Activated naive CD4-positive, alpha-beta T cell treated with anti-CD3 and anti-CD28 coated beads, Interleukin-2, amount 10 ng/mL, durations not matched to agents 7 days and 5 days (primary cell): ENCODE data around the gene AUTS2.

ENCODE experiments used
- CTCF ChIA-PET: fragments of 350-600 bp; sonication (Branson Sonifier 250); formaldehyde crosslinking; loops from one replicate; lab custom pipeline; 2021; ENCODE audit warnings: antibody characterized with exemption; lab: Charles Lee
- DNase-seq: peaks from one replicate; pipeline ENCODE4 v3.0.0-alpha.2; 2020
- H3K27ac Mint-ChIP-seq: one replicate; pipeline ENCODE4 v1.8.0; 2021; ENCODE audit warnings: mild to moderate bottlenecking, moderate library complexity, mixed read lengths
- H3K27me3 Mint-ChIP-seq: one replicate; pipeline ENCODE4 v1.8.0; 2021; ENCODE audit warnings: mild to moderate bottlenecking, mixed read lengths
- H3K36me3 Mint-ChIP-seq: one replicate; pipeline ENCODE4 v1.8.0; 2021; ENCODE audit warnings: mixed read lengths
- H3K4me1 Mint-ChIP-seq: one replicate; pipeline ENCODE4 v1.8.0; 2021; ENCODE audit warnings: mixed read lengths
- H3K4me3 Mint-ChIP-seq: one replicate; pipeline ENCODE4 v1.8.0; 2021; ENCODE audit warnings: mild to moderate bottlenecking, moderate library complexity, mixed read lengths
- H3K9me3 Mint-ChIP-seq: one replicate; pipeline ENCODE4 v1.8.0; 2021; ENCODE audit warnings: mixed read lengths

AUTS2 gene

DNA sequence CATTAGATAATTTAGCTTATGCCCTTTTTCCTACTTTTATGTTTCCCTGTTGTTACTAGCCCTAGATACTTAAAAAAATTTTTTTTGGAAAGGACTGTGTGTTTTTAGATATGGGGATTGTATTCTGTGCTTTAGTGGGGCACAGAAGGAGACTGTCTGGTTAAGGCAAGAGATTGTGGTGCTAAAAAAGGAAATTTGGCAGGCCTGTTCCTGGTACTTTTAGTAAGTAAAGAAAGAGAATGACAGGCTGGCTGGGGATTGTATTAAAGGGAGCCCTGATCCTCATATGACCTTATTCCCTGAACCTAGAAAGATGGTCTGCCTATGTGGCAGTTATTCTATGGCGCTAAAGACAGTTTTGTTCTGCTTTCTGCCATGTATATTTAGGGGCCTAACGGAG, 74.8 kb downstream of the AUTS2 start:
- H3K4me1 Mint-ChIP-seq: no peaks in the 10 kb centered on the region
- no peak overlapping the region for H3K4me3 Mint-ChIP-seq
- no peaks in the 10 kb centered on the region for H3K9me3 Mint-ChIP-seq
- H3K36me3 Mint-ChIP-seq: no peaks in the 10 kb centered on the region
- CTCF ChIA-PET: no interaction called here
- H3K27me3 Mint-ChIP-seq: no peaks in the 10 kb centered on the region
- DNase-seq: no peak
- H3K27ac Mint-ChIP-seq: no peak overlapping the region

DNA sequence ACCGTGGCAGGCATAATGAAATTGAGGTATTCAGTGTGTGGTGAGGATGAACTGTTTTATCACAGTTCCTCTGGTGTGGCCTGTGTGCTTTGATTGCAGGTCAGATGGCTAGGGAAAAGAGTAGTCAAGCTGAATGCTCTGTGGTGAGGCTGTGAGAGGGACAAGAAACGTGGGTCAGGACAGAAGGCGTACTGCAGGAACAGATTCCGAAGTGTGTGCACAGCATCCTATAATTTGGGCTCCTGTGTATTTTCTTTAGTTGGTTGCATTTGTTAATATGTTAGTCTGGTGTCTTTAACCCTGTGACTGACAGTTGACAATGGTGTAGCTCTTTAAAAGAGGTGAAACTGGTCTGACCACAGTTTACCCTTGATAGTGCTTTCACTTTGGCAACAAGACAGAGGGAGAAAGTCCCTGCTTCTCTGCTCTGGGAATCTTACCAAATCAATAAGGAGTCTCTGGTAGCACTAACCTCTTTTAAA, 76.5 kb downstream of the AUTS2 start:
- H3K27me3 Mint-ChIP-seq: no peaks in the 10 kb centered on the region
- CTCF ChIA-PET: interaction anchor here (1.1 kb wide), 1 partner anchor 18 kb away, joined by 3 read pairs; no protein-coding TSS in a partner anchor
- no peaks in the 10 kb centered on the region for H3K4me1 Mint-ChIP-seq
- no peak overlapping the region for H3K4me3 Mint-ChIP-seq
- no peaks in the 10 kb centered on the region for H3K36me3 Mint-ChIP-seq
- no peak overlapping the region for H3K27ac Mint-ChIP-seq
- no peaks in the 10 kb centered on the region for H3K9me3 Mint-ChIP-seq
- DNase-seq: no peak

DNA sequence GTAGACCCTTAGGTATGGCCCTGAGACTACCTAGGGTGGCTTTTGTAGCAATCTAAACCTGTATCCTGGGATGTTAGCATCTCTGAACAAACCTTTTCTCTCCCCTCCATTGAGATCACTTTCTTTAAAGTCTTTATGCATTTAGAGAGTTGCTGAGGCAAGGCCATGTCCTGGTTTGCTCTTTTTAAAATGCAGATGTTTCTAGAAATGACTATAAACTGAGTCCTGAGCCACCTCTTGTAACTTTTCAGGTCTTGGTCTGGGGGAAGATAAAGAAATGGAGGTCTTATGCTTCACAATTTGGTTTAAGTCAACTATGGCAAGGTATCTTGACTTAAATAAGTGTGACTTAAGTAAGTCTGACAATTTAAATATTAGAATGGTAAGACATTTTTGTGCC, 78.0 kb downstream of the AUTS2 start:
- no peak overlapping the region for H3K4me3 Mint-ChIP-seq
- no peaks in the 10 kb centered on the region for H3K4me1 Mint-ChIP-seq
- no peak for DNase-seq
- CTCF ChIA-PET: no interaction called here
- no peak overlapping the region for H3K27ac Mint-ChIP-seq
- H3K27me3 Mint-ChIP-seq: no peaks in the 10 kb centered on the region
- H3K36me3 Mint-ChIP-seq: no peaks in the 10 kb centered on the region
- no peaks in the 10 kb centered on the region for H3K9me3 Mint-ChIP-seq

DNA sequence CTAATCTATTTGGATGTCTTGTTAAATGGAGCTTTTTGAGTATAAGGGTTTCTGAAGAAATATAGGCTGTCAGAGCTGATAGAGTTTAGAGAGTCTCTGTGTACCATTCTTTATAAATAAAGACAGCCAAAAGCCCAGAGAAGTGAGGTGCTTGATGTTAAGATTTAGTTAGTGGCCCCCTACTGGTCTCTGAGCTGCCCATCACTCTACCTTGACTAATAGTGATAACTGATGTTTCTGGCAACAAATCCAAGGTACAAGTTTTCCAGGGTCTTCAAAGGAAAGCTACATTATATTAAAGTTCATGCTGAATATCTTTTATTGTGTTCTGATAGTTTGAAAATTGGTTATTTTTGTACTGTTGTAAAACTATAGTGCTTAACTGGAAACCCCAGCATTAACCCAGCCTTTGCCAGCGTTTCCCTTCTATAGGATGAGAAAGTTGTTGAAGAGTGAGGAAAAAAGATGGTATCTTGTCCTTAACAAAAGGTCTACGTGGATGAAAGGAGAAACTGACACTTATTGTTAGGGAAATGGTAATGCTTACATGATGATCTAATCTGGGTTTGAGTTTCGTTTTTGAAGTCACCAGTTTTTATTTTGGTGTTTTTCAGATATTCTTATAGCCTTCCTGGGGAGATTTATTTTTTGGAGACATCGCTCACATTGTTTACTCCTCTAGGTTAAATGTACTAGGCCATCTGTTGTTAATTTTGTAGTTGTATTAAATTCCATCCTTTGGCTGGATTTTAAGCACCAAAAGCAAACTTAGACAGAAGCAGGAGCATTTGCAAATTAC, 79.0 kb downstream of the AUTS2 start:
- Mint-ChIP-seq H3K9me3 (peaks cover 1% of the 10 kb centered on the region), H3K4me1 (no peaks in the 10 kb centered on the region), H3K4me3 (no peak overlapping the region), H3K27ac (no peak overlapping the region), H3K27me3 (no peaks in the 10 kb centered on the region), H3K36me3 (no peaks in the 10 kb centered on the region)
- DNase-seq: no peak
- CTCF ChIA-PET: no interaction called here

DNA sequence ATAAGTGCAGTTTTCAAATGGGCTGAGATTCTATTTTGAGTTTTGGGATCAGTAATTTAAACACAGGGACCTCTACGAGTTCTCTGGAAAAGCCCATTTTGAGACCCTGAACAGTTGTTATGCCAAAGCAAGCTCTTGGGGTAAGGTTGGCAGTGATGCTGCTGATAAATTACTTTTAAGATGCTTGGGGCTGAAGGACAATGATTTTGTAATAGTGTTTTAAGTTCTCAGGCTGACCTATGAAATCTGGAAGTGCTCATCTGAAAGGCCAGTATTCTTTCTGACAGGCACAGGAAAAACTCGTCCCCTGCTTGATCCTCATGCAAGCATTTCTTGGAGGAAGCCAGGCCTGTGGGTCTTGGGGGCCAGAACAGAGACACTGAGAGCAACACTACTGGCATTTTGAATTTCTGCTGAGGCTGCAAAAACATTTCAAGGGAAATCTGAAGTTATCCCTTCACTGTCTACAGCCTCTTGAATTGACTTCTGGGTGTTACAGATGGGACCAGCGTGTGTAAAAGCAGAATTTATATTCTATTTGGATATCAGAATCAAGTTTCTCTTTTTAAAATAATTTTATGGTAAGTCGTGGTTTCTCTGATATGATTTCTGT, 79.7 kb downstream of the AUTS2 start:
- DNase-seq: no peak
- Mint-ChIP-seq H3K36me3 (no peaks in the 10 kb centered on the region), H3K9me3 (peaks cover 1% of the 10 kb centered on the region), H3K27ac (no peak overlapping the region), H3K4me1 (no peaks in the 10 kb centered on the region), H3K27me3 (no peaks in the 10 kb centered on the region), H3K4me3 (no peak overlapping the region)
- CTCF ChIA-PET: no interaction called here

DNA sequence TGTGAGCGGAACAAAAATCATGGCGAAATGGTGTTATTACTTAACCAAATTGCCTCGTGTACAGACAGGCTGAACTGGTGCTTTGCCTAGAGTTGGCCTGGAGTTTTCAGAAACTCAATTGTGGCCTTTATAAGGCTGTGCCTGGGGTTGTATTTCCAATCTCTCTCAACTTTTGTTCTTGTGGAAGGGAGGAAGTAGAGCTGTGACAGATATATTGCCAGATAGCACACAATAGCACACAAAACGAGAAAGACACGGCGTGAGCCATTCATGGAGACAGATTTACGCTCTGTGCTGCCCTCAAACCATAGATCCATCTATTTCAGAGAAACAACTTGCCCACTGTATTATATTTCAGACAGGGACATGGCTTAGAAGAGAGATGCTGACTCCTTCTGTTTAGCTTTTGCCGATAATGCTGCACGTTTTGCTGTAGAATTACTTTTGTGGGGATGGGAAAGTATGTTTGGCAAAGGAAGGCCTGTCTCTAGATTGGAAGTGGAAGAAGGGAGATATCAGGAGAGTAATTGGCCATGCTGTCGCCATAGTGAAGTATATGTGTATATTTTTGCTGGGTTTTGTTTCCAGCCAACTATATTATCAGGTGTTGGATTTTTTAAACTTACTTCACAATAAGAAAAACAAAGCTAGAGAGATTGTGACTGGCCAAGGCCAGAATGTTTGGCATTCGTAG, 80.4 kb downstream of the AUTS2 start:
- no peaks in the 10 kb centered on the region for H3K4me1 Mint-ChIP-seq
- CTCF ChIA-PET: no interaction called here
- no peaks in the 10 kb centered on the region for H3K27me3 Mint-ChIP-seq
- H3K9me3 Mint-ChIP-seq: peaks cover 1% of the 10 kb centered on the region
- no peak overlapping the region for H3K27ac Mint-ChIP-seq
- DNase-seq: no peak
- H3K4me3 Mint-ChIP-seq: no peak overlapping the region
- no peaks in the 10 kb centered on the region for H3K36me3 Mint-ChIP-seq

DNA sequence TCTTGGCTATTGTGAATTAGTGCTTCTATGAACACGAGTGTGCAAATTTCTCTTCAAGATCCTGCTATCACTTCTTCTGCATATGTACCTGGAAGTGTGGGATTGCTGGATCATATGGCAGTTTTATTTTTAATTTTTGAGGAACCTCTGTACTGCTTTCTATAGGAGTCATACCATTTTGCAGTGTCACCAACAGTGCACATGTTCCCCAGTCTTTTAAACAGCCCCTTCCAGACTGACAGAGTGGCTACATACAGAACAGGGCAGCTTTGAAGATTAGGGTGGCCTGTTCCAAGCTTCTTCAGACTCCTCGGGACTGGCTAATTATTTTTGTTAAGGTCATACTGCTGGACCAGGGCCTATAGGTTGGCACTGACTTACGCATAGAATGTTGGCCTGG, 82.9 kb downstream of the AUTS2 start:
- H3K36me3 Mint-ChIP-seq: no peaks in the 10 kb centered on the region
- no peaks in the 10 kb centered on the region for H3K27me3 Mint-ChIP-seq
- H3K4me3 Mint-ChIP-seq: no peak overlapping the region
- CTCF ChIA-PET: no interaction called here
- no peak overlapping the region for H3K27ac Mint-ChIP-seq
- DNase-seq: no peak
- peaks cover 5% of the 10 kb centered on the region for H3K9me3 Mint-ChIP-seq
- no peaks in the 10 kb centered on the region for H3K4me1 Mint-ChIP-seq

DNA sequence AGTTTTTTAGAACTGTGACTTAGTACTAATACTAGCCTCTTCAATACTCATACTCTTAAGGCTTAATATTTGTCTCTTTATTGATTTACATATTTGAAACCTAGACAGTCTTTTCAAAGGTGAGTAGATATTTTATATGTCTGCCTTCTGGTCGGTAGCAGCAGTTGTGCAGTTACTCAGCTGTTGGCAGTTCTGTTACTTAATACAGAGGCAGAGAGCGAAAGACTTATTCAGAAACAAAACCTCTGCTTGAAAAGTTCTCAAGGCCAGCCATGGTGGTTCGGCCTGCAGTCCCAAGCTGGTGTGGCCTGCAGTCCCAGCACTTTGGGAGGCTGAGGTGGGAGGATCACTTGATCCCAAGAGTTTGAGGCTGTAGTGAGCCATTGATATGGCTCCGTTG, 84.2 kb downstream of the AUTS2 start:
- peaks cover 5% of the 10 kb centered on the region for H3K9me3 Mint-ChIP-seq
- CTCF ChIA-PET: no interaction called here
- no peaks in the 10 kb centered on the region for H3K36me3 Mint-ChIP-seq
- H3K27ac Mint-ChIP-seq: no peak overlapping the region
- H3K27me3 Mint-ChIP-seq: no peaks in the 10 kb centered on the region
- no peak for DNase-seq
- H3K4me3 Mint-ChIP-seq: no peak overlapping the region
- no peaks in the 10 kb centered on the region for H3K4me1 Mint-ChIP-seq

DNA sequence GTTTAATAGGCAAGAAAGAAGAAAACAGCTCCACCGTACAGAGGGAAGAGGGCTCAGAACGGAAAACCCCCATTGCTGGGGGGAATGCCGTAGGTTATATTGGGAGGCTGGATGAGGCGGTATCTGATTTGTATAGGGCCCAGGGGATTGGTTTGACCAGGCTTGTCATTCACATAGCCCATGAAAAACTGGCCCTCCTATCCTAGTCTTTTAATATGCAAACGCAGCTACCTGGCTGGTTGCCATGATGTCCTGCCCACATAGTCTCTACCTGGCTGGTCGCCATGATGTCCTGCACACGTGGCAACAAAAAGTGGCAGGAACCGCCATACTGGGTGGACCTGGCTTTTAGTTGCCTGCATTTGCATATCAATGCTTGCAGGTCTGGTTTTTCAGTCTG, 84.7 kb downstream of the AUTS2 start:
- DNase-seq: no peak
- CTCF ChIA-PET: no interaction called here
- Mint-ChIP-seq H3K27ac (no peak overlapping the region), H3K4me3 (no peak overlapping the region), H3K36me3 (no peaks in the 10 kb centered on the region), H3K27me3 (no peaks in the 10 kb centered on the region), H3K4me1 (no peaks in the 10 kb centered on the region), H3K9me3 (peaks cover 5% of the 10 kb centered on the region)

DNA sequence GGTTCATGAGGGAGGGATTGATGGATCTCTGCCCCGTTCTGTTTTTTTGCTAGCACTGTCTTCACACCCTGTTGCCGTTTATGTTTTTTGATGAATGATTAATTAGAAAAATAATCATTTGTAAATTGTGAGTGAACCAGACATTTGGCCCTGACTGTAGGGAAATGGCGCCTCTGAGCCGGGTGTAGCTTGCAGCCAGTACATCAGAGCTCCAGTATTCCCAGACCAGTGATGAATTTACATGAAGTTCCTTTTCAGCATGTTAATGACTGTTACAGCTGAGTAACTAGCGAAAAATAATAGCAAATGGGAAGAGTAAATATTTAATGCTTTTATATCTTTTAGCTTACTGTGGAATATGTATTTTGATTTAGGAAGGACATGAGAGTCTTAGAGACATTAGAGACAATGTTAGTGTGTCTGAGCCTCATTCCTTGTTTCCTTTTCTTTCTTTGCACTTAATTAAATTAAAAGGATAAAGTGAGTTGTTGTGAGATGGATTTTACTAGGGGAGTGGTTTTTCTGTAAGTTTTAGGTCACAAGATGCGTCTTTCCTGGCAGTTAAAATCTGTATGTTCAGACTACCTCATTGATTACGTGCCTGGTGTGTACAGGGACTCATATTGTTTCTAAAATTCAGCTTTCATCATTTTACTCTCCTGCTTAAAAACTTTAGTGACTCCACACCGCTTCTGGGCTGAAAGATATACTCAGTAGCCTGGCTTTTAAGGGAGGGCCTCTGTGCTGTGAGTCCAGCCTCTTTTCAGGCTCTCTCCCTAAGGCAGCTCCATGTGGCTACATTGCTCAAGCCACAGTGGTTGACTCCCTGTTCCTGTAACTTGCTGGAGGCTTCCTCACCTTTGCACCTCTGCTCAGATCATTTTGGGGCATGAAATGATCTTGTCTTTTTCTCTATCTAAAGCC, 86.4 kb downstream of the AUTS2 start:
- no peak overlapping the region for H3K27ac Mint-ChIP-seq
- no peak for DNase-seq

DNA sequence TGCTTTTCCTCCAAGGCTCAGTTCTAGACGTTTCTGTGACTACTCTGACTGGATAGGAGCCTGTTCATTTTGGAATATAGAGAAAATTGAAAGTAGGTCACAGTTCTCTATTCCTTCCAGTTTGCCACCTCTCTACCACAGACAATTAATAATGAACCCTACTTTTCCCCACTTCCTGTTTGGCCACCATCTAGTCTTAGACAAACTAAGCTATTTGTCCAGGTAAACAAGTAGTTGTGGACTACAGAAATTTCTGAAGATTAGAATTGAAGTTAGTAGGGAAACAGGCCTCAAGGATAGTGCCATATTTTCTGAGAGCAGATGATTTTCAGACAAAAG, 87.0 kb downstream of the AUTS2 start:
- H3K27me3 Mint-ChIP-seq: no peaks in the 10 kb centered on the region
- no peak overlapping the region for H3K4me3 Mint-ChIP-seq
- H3K36me3 Mint-ChIP-seq: no peaks in the 10 kb centered on the region
- H3K27ac Mint-ChIP-seq: no peak overlapping the region
- H3K4me1 Mint-ChIP-seq: no peaks in the 10 kb centered on the region
- peaks cover 5% of the 10 kb centered on the region for H3K9me3 Mint-ChIP-seq
- DNase-seq: no peak
- CTCF ChIA-PET: interaction anchor here (0.6 kb wide), 1 partner anchor 279 kb away, joined by 3 read pairs; no protein-coding TSS in a partner anchor

More for the DNA sequence above, 86.4 kb downstream of the AUTS2 start:
- H3K27me3 Mint-ChIP-seq: no peaks in the 10 kb centered on the region
- CTCF ChIA-PET: interaction anchor here (0.6 kb wide), 1 partner anchor 278 kb away, joined by 3 read pairs; no protein-coding TSS in a partner anchor
- no peaks in the 10 kb centered on the region for H3K36me3 Mint-ChIP-seq
- peaks cover 5% of the 10 kb centered on the region for H3K9me3 Mint-ChIP-seq
- H3K4me1 Mint-ChIP-seq: no peaks in the 10 kb centered on the region
- H3K4me3 Mint-ChIP-seq: no peak overlapping the region

DNA sequence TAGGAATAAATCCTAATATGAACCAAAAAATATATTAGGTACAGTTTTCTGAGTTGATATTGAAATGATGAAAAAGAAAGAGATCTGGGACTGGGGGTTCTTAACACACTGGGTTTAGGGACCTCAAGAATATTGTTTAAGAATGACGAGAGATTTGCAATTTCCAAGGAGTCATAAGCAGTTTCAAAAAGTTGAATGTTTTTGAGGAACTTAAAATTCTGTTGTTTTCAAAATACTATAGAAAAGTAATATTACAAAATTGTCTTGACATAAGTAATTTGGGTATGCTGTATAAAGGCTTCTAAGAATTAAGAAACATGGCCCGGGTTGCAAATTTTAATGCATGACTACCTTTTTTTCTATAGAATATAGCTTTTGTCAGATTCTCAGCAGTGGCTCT, 88.1 kb downstream of the AUTS2 start:
- CTCF ChIA-PET: interaction anchor here (1.6 kb wide), 1 partner anchor 11 kb away, joined by 4 read pairs; no protein-coding TSS in a partner anchor
- Mint-ChIP-seq H3K4me1 (no peaks in the 10 kb centered on the region), H3K27ac (no peak overlapping the region), H3K36me3 (no peaks in the 10 kb centered on the region), H3K4me3 (no peak overlapping the region), H3K9me3 (peaks cover 5% of the 10 kb centered on the region), H3K27me3 (no peaks in the 10 kb centered on the region)
- DNase-seq: no peak

DNA sequence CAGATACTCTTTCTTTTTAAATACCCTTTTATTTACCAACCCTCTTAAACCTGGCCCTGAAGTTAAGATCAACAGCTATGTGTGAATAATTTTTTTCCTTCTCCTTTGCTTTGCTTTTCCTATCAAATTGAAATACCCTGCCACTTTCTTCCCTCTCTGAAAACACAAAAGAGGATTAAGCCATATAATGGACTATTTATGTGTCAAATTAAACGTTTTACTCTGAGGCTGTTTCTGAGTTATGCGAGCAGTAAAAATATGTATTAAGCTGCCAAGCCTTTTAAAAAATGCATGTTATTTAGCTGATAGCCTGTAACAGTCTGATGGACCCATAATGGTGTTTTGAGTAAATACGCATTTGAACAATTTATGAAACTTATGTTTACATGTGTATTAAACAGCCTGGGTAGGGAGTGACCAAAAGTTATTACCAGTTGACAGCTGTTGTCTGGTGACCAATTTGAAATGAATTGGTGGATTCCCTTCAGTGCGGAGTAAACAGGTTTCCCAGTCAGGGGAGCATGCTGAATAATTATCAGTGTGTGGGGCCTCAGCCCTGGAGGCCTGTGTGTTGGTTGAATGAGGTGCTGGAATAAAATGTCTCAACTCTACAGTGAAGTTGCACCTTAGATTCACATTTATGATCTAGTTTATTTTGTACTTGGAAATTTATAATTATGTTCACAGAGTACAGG, 89.6 kb downstream of the AUTS2 start:
- Mint-ChIP-seq H3K36me3 (no peaks in the 10 kb centered on the region), H3K9me3 (peaks cover 4% of the 10 kb centered on the region), H3K4me1 (no peaks in the 10 kb centered on the region), H3K27ac (no peak overlapping the region), H3K27me3 (no peaks in the 10 kb centered on the region), H3K4me3 (no peak overlapping the region)
- no peak for DNase-seq
- CTCF ChIA-PET: interaction anchor here (1.6 kb wide), 1 partner anchor 10 kb away, joined by 4 read pairs; no protein-coding TSS in a partner anchor
